Cardiac septum (tissue), 1 donor: Measurements from ENCODE around the gene B4GALNT4. TPM values are rescaled to one million over a fixed set of nuclear protein-coding genes. Genes with fewer than 3 reads are reported as not detected.
"Not testable (repeated sequence)": the region's sequence is repeated elsewhere in the genome, so short reads cannot be mapped to it uniquely, and the experiment has no call there.

Source experiments
- DNase-seq: peaks from one replicate; pipeline ENCODE4 v3.0.0-alpha.2; 2020; ENCODE audit warnings: low spot score
- intact Hi-C: fragments of 100-400 bp; cut with DNase I; formaldehyde crosslinking; loops from one replicate; pipeline ENCODE4 v1.14.0; 2022
- total RNA-seq: library from RNA; stranded (reverse); fragmentation: NEBNext Ultra II Directional; extraction: Animal tissue kit (Norgen Biotek cat#: 25700); gene quantifications from one replicate; pipeline ENCODE4 v1.2.1, GENCODE V29; 2021
- donor health status: DM: no; HTN: no; CAD: no.

B4GALNT4 gene
- total RNA-seq, 1 donor from 2014 or later = 0.24 TPM

- intact Hi-C loops = loop anchor here (1.0 to 5.0 kb wide), 3 partner anchors 29 to 149 kb away; partner anchors contain the start of genes BET1L and RIC8A
- peak; percentile 95 for DNase-seq
Measured at GRCh38 chr11:355581-356458, 13.5 kb upstream of the B4GALNT4 start.

- intact Hi-C loops = loop anchor here (5.0 kb wide), 1 partner anchor 149 kb away; the partner anchor contains the start of genes BET1L and RIC8A
- peak; percentile 1 for DNase-seq
Measured at GRCh38 chr11:356610-357009, 12.7 kb upstream of the B4GALNT4 start.

- DNase-seq = no peak
- intact Hi-C loops = loop anchor here (5.0 kb wide), 1 partner anchor 150 kb away; the partner anchor contains the start of genes BET1L and RIC8A
Measured at GRCh38 chr11:357582-357981, 11.7 kb upstream of the B4GALNT4 start.

GRCh38 chr11:358129-358800, 11.0 kb upstream of the B4GALNT4 start:
- peak; percentile 59 for DNase-seq
- intact Hi-C loops = loop anchor here (5.0 kb wide), 1 partner anchor 151 kb away; the partner anchor contains the start of genes BET1L and RIC8A

- intact Hi-C loops = loop anchor here (5.0 kb wide), 1 partner anchor 152 kb away; the partner anchor contains the start of genes BET1L and RIC8A
Measured at GRCh38 chr11:359181-359714, 10.1 kb upstream of the B4GALNT4 start.

GRCh38 chr11:360326-361280, 8.7 kb upstream of the B4GALNT4 start:
- DNase-seq = peak; percentile 46

More at GRCh38 chr11:359181-359714, 10.1 kb upstream of the B4GALNT4 start:
- DNase-seq = peak; percentile 51

GRCh38 chr11:362642-363442, 6.5 kb upstream of the B4GALNT4 start:
- intact Hi-C loops = no loop called here
- DNase-seq = peak; percentile 67

More at GRCh38 chr11:360326-361280, 8.7 kb upstream of the B4GALNT4 start:
- intact Hi-C loops = no loop called here

- peak; percentile 68 for DNase-seq
- intact Hi-C loops = not testable (repeated sequence)
Measured at GRCh38 chr11:363443-363805, 5.9 kb upstream of the B4GALNT4 start.

GRCh38 chr11:363948-364761, 5.1 kb upstream of the B4GALNT4 start:
- intact Hi-C loops = no loop called here
- DNase-seq = peak; percentile 76

- DNase-seq = no peak
- intact Hi-C loops = no loop called here
Measured at GRCh38 chr11:364991-365725, 4.1 kb upstream of the B4GALNT4 start.

GRCh38 chr11:365831-366230, 3.5 kb upstream of the B4GALNT4 start:
- no peak for DNase-seq
- intact Hi-C loops = no loop called here

GRCh38 chr11:367956-368413, 1.3 kb upstream of the B4GALNT4 start:
- no peak for DNase-seq
- intact Hi-C loops = no loop called here

GRCh38 chr11:368414-369335, 624 bp upstream of the B4GALNT4 start:
- DNase-seq = no peak
- intact Hi-C loops = no loop called here

- no peak for DNase-seq
- intact Hi-C loops = no loop called here
Measured at GRCh38 chr11:370070-370941, 1.0 kb downstream of the B4GALNT4 start.

GRCh38 chr11:371051-371450, 1.8 kb downstream of the B4GALNT4 start:
- no peak for DNase-seq
- intact Hi-C loops = no loop called here
